ACHN (cell line): Measurements from ENCODE around the gene H2AZ2.
"Not testable (repeated sequence)": the region's sequence is repeated elsewhere in the genome, so short reads cannot be mapped to it uniquely, and the experiment has no call there.

Experiments
- DNase-seq: peaks from one replicate; pipeline ENCODE4 v3.0.0-alpha.2; 2015
- in situ Hi-C: cut with HindIII; loops from 2 replicates; pipeline ENCODE4 v1.10.0; 2017; ENCODE audit warnings: low sequenced_read_pairs, low pct_ligation_motif_present, low pct_unique_long_range_greater_than_20kb

H2AZ2 gene

GRCh38 chr7:44875241-44875640, 27.4 kb upstream of the H2AZ2 start:
- no peak for DNase-seq
- in situ Hi-C loops = no loop called here

DNA sequence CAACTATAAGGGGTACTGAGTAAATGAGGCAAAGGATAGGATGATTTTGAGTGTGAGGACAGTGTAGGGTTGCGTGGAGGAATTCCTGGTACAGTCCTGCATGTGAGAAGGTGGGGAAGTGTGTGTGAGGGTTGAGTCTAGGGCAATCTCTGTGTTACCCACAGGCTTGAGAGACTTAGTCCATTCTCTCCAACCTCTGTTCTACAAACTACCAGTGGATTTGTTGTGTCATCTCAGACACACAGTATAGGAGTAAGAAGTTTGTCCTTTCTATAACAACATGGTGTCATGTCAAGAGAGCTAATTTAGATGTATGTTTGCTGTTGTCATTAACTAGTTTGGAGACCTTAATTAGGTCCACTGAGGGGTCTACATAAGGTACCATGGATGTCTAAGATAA, 24.9 kb upstream of the H2AZ2 start:
- DNase-seq = no peak
- in situ Hi-C loops = no loop called here

DNA sequence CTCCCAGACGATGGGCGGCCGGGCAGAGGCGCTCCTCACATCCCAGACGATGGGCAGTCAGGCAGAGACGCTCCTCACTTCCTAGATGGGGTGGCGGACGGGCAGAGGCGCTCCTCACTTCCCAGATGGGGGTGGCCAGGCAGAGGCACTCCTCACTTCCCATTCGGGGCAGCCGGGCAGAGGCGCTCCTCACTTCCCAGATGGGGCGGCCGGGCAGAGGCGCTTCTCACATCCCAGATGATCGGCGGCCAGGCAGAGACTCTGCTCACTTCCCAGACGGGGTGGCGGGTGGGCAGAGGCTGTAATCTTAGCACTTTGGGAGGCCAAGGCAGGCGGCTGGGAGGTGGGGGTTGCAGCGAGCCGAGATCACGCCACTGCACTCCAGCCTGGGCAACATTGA, 24.0 kb upstream of the H2AZ2 start:
- DNase-seq, in situ Hi-C loops: not testable (repeated sequence)

- in situ Hi-C loops, DNase-seq: not testable (repeated sequence)
Measured at GRCh38 chr7:44870780-44871179, 22.9 kb upstream of the H2AZ2 start.

DNA sequence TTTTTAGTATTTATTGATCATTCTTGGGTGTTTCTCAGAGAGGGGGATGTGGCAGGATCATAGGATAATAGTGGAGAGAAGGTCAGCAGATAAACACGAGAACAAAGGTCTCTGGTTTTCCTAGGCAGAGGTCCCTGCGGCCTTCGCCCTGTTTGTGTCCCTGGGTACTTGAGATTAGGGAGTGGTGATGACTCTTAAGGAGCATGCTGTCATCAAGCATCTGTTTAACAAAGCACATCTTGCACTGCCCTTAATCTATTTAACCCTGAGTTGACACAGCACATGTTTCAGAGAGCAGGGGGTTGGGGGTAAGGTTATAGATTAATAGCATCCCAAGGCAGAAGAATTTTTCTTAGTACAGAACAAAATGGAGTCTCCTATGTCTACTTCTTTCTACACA, 22.4 kb upstream of the H2AZ2 start:
- DNase-seq, in situ Hi-C loops: not testable (repeated sequence)

DNA sequence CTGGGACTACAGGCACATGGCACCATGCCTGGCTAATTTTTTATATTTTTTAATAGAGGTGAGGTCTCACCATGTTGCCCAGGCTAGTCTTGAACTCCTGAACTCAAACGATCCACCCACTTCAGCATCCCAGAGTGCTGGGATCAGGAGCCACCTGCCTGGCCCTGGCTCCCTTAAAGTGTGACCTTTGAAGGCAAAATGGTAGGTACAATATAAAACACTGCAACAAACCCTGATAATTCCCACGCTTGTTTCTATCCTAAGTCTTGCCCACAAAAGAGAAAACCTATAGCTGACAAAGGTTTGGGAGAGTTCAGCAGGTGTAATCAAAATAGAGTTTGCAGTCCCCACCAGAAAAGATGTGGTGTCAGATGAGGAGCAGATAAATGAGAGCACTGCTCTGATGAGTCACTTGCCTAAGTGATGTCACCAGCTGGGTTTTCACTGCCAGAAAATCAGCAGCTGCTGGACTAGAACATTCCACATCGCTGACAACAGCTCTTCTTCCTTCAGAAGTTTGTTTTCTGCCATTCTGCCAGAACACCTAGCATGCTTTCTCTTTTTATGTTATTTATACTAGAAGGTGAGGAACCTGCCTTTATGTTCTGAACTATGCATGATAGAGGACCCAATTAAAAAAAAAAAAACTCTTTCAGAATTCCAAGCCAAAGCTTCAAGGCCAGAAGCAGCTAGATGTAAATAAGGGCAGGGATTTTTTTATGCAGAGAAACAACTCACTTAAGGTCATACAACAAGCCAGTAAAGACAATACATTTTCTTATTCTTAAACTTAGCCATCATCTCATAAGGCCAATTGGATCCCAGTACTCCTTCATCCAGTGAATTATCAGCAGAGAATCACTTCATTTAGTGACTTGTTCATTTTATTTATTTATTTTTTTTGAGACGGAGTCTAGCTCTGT, 19.4 kb upstream of the H2AZ2 start:
- in situ Hi-C loops = no loop called here
- peak; percentile 91 for DNase-seq

DNA sequence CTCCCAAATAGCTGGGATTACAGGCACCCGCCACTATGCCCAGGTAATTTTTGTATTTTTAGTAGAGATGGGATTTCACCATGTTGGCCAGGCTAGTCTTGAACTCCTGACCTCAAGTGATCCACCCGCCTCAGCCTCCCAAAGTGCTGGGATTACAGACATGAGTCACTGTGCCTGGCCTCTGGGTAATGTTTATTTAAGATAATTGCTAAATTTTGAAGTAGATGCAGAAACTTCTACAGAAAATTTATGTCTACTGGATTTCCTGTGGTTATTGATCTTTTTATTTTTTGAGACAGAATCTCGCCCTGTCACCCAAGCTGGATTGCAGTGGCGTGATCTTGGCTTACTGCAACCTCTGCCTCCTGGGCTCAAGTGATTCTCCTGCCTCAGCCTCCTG, 14.1 kb upstream of the H2AZ2 start:
- DNase-seq, in situ Hi-C loops: not testable (repeated sequence)

DNA sequence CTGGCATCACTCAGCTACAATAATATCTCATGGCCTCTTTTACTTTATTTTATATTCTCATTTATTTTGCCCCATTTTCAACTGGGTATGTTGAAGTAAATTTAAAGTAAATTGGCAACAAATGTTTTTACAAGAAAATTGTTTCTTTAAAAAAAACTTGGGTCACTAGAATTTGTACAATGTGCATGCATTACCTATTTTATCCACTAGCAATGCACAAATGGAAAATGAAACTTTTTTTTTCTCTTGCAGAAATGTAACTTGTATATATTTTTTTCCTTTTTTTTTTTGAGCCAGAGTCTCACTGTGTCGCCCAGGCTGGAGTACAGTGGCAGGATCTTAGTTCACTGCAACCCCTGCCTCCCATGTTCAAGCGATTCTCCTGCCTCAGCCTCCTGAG, 10.3 kb upstream of the H2AZ2 start:
- in situ Hi-C loops = no loop called here
- no peak for DNase-seq

- in situ Hi-C loops = no loop called here
Measured at GRCh38 chr7:44854644-44855364, 6.9 kb upstream of the H2AZ2 start.

GRCh38 chr7:44853391-44853790, 5.5 kb upstream of the H2AZ2 start:
- DNase-seq = no peak
- in situ Hi-C loops = no loop called here

More at GRCh38 chr7:44854644-44855364, 6.9 kb upstream of the H2AZ2 start:
- no peak for DNase-seq

DNA sequence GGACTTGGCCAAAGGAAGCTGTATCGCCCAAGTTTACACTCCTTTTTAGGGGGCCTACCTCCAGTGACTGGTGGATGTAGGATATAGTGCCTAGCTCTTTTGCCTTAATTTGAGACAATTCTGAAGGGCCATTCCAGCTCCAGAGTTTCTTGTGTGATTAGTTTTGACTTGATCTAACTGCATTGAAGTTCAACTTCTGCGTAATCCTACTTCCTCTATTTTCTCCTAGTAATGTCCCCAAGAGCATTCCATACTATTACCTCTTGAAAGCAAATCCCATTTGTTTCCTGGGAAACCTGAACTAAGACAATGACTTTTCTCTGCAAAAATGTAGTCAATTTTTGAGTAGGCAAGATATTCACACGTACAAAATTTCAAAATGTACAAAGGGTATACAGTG, 4.7 kb upstream of the H2AZ2 start:
- in situ Hi-C loops = no loop called here
- no peak for DNase-seq

- in situ Hi-C loops = loop anchor here (25.0 kb wide), 1 partner anchor 263 kb away; the partner anchor contains the start of gene TMED4
- no peak for DNase-seq
Measured at GRCh38 chr7:44849885-44850544, 2.1 kb upstream of the H2AZ2 start.

- DNase-seq = no peak
- in situ Hi-C loops = loop anchor here (25.0 kb wide), 1 partner anchor 262 kb away; the partner anchor contains the start of gene TMED4
Measured at GRCh38 chr7:44849259-44849884, 1.5 kb upstream of the H2AZ2 start.

DNA sequence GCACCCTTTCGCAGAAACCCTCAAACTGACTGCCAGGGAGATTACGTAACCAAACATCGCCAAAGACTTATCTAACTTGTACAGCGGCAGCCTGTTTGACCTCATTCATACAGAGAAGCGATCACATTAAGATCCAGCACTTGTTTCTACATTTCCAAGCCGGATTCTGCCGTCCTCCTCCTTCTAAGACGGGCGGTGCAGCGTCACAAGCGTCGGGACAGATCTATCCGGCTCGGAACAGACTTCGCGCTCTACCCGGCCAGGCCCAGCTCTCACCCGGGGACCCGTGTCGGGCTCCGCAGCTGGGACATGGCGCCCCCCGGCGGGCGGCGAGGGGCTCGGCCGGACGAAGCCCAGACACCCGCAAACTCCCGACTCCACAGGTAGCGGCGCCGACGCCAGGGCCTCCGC, 373 bp downstream of the H2AZ2 start:
- peak; percentile 90 for DNase-seq
- in situ Hi-C loops = loop anchor here (25.0 kb wide), 1 partner anchor 260 kb away; the partner anchor contains the start of gene TMED4

DNA sequence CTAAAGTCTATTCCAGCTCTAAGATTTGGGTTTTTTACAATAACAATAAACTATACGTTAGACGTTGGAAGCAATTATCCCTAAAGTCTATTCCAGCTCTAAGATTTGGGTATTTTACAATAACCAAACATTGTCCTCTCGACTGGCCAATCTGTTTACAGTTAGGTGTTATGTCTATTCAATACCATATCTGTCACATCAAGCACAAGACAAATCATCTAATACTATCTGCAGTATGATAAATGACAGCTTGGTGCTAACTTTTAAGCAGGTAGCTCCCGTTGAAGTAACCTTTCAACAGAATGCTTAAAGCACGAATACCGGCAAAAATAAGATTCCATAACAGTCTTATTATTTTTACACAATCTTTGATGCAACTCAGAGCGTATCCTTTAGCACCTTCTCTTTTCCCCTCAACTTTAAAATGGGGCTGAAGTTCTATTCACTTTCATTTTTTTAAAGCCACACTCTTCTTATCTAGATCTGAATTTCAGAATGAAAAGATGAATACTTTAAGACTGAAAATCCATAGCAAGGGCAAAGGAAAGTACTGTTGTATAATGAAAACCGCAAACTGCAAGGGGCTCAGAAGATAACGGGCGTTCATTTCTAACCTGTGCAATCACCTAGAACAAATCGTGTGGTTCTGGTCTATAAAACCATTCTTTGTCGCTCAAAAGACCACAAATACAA, 925 bp downstream of the H2AZ2 start:
- no peak for DNase-seq
- in situ Hi-C loops = loop anchor here (25.0 kb wide), 1 partner anchor 260 kb away; the partner anchor contains the start of gene TMED4

DNA sequence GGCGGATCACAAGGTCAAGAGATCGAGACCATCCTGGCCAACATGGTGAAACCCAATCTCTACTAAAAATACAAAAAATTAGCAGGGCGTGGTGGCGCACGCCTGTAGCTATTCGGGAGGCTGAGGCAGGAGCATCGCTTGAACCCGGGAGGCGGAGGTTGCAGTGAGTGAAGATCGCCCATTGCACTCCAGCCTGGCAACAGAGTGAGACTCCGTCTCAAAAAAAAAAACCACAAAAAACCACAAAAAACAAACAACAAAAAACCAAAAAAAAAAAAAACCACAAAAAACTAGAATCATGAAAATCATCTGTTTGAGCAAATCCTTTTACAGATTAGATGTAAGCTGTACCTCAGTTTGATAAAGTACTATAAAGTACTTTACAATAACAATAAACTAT, 1.5 kb downstream of the H2AZ2 start:
- not testable (repeated sequence) for DNase-seq
- in situ Hi-C loops = loop anchor here (25.0 kb wide), 1 partner anchor 259 kb away; the partner anchor contains the start of gene TMED4

DNA sequence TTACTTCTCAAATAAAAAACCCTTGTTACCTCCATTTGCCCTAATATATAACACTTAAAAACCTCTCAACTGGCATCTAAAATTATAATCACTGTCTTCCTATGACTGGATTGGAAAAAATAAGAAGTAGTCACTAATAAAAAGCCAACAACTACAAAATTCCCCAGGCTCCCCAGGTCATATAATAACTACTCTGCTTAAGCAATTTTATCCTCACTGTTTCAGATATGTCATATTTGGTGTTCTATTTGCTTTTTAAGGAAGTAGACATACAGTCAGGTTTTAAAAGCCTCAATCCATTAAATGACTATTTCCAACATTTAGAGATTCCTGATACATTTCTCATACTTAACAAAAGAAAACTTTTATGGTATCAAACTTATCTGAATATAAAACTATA, 2.4 kb downstream of the H2AZ2 start:
- no peak for DNase-seq
- in situ Hi-C loops = loop anchor here (25.0 kb wide), 1 partner anchor 258 kb away; the partner anchor contains the start of gene TMED4

DNA sequence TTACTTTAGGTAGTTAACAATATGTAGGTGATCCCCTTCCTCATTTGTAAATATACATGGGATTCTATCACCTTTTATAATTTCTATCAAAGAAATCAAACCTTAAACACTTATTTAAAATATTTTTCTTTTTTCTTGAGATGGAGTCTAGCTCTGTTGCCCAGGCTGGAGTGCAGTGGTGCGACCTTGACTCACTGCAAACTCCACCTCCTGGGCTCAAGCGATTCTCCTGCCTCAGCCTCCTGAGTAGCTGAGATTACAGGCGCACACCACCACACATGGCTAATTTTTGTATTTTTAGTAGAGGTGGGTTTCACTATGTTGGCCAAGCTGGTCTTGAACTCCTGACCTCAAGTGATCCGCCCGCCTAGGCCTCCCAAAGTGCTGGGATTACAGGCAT, 4.4 kb downstream of the H2AZ2 start:
- in situ Hi-C loops = loop anchor here (25.0 kb wide), 1 partner anchor 256 kb away; the partner anchor contains the start of gene TMED4

More for the DNA sequence above, 4.4 kb downstream of the H2AZ2 start:
- not testable (repeated sequence) for DNase-seq
